HG02571 (cell line): ENCODE measurements around the gene ZNF584.
"Not testable (repeated sequence)": the region's sequence is repeated elsewhere in the genome, so short reads cannot be mapped to it uniquely, and the experiment has no call there.

Experiments
- ATAC-seq: cut with Tn5 transposase; IDR thresholded peaks from one replicate; pipeline ENCODE4 v1.9.1; 2021; ENCODE audit warnings: mild to moderate bottlenecking, moderate library complexity; ENCODE audit not compliant: unreplicated experiment

The ZNF584 gene

GRCh38 chr19:58408152-58409009 lies at the start of gene ZNF584:
Gene ZNF584 (plus strand): TSS chr19:58408649. CDS start chr19:58409148, 499 bp downstream.
- peak; percentile 83 for ATAC-seq

GRCh38 chr19:58361900-58362271 lies 46.6 kb upstream of the ZNF584 start:
- peak; percentile 5 for ATAC-seq

GRCh38 chr19:58362272-58362994 lies 46.0 kb upstream of the ZNF584 start, which contains the start of gene ZNF497:
Gene ZNF497 (minus strand): TSS chr19:58362751. CDS start chr19:58357635, 5,116 bp downstream.
- peak; percentile 89 for ATAC-seq

- ATAC-seq: no peak
Measured at GRCh38 chr19:58364146-58364545, 44.3 kb upstream of the ZNF584 start.

- ATAC-seq: no peak
Measured at GRCh38 chr19:58366585-58367430, 41.6 kb upstream of the ZNF584 start.

GRCh38 chr19:58367698-58368454 lies 40.6 kb upstream of the ZNF584 start:
- ATAC-seq: no peak

- ATAC-seq: no peak
Measured at GRCh38 chr19:58368561-58369360, 39.7 kb upstream of the ZNF584 start.

GRCh38 chr19:58372311-58373133 lies 35.9 kb upstream of the ZNF584 start:
- no peak for ATAC-seq

- no peak for ATAC-seq
Measured at GRCh38 chr19:58374200-58374599, 34.2 kb upstream of the ZNF584 start.

- not testable (repeated sequence) for ATAC-seq
Measured at GRCh38 chr19:58376724-58377123, 31.7 kb upstream of the ZNF584 start.

GRCh38 chr19:58379246-58379645 lies 29.2 kb upstream of the ZNF584 start:
- ATAC-seq: no peak

- ATAC-seq: peak; percentile 0
Measured at GRCh38 chr19:58380037-58380661, 28.3 kb upstream of the ZNF584 start.

GRCh38 chr19:58380662-58381459 lies 27.6 kb upstream of the ZNF584 start, which contains the start of gene ZNF837:
Gene ZNF837 (minus strand): TSS chr19:58381030. CDS start chr19:58369332, 11,698 bp downstream.
- ATAC-seq: peak; percentile 78

- no peak for ATAC-seq
Measured at GRCh38 chr19:58381460-58382212, 26.8 kb upstream of the ZNF584 start.

GRCh38 chr19:58382997-58383603 lies 25.3 kb upstream of the ZNF584 start:
- ATAC-seq: no peak

- ATAC-seq: no peak
Measured at GRCh38 chr19:58385313-58385890, 23.0 kb upstream of the ZNF584 start.
